Activated B cell treated with CpG ODN at 0.5 μM for 24 hours (primary cell): ENCODE measurements around the gene FAAP20. TPM values are rescaled to one million over a fixed set of nuclear protein-coding genes. Genes with fewer than 3 reads are reported as not detected.
A peak's percentile ranks its signal among the peaks of the same experiment; 100 is the strongest.

Experiments used
- ATAC-seq: fragments of 200-7000 bp; cut with Tn5 transposase; one replicate; pipeline ENCODE4 v1.10.0; 2021; ENCODE audit warnings: low read depth, mild to moderate bottlenecking, moderate library complexity
- CTCF ChIA-PET: fragments of 350-600 bp; sonication (Branson Sonifier 250); formaldehyde crosslinking; loops from one replicate; lab custom pipeline; 2021; ENCODE audit warnings: antibody characterized with exemption; lab: Charles Lee
- POLR2A ChIA-PET: fragments of 350-600 bp; sonication (Branson Sonifier 250); formaldehyde crosslinking; loops from one replicate; lab custom pipeline; 2021; ENCODE audit warnings: antibody characterized with exemption; lab: Charles Lee
- DNase-seq: peaks from one replicate; pipeline ENCODE4 v3.0.0; 2022
- H3K27ac Mint-ChIP-seq: one replicate; pipeline ENCODE4 v1.8.0; 2020; ENCODE audit warnings: mixed read lengths
- H3K27me3 Mint-ChIP-seq: one replicate; pipeline ENCODE4 v1.8.0; 2021; ENCODE audit warnings: mixed read lengths
- H3K36me3 Mint-ChIP-seq: one replicate; pipeline ENCODE4 v1.8.0; 2021; ENCODE audit warnings: low read depth, mixed read lengths
- H3K4me1 Mint-ChIP-seq: one replicate; pipeline ENCODE4 v1.8.0; 2021; ENCODE audit warnings: mixed read lengths
- H3K4me3 Mint-ChIP-seq: one replicate; pipeline ENCODE4 v1.8.0; 2020; ENCODE audit warnings: mild to moderate bottlenecking, mixed read lengths
- H3K9me3 Mint-ChIP-seq: one replicate; pipeline ENCODE4 v1.8.0; 2020; ENCODE audit warnings: mixed read lengths
- CTCF ChIP-seq: fragments of 200-600 bp; IDR thresholded peaks from one replicate; pipeline ENCODE4 v1.8.0; 2022; ENCODE audit warnings: antibody characterized with exemption, mild to moderate bottlenecking
- intact Hi-C: fragments of 100-400 bp; cut with micrococcal nuclease; formaldehyde crosslinking; loops from one replicate; pipeline ENCODE4 v1.15.1; 2024
- total RNA-seq: library from RNA; stranded (reverse); gene quantifications from 2 replicates; pipeline ENCODE4 v1.2.3, GENCODE V29; 2022

The FAAP20 gene
- total RNA-seq, 1 donor from 2014 or later: 73.7 TPM

- POLR2A ChIA-PET: interaction anchor here (1.2 to 3.5 kb wide), 3 partner anchors 185 to 350 kb away, joined by 5 to 39 read pairs (median 27); partner anchors contain the start of genes MORN1 and RER1
- ATAC-seq: no peak
- H3K4me1 Mint-ChIP-seq: peaks cover 33% of the 10 kb centered on the region
- no peaks in the 10 kb centered on the region for H3K9me3 Mint-ChIP-seq
- CTCF ChIA-PET: interaction anchor here (1.0 to 9.5 kb wide), 2 partner anchors 185 to 351 kb away, joined by 3 to 185 read pairs; no protein-coding TSS in a partner anchor
- H3K27ac Mint-ChIP-seq: peak overlapping the region; percentile 24
- no peak for TF ChIP-seq CTCF
- no peak overlapping the region for H3K4me3 Mint-ChIP-seq
- peaks cover 7% of the 10 kb centered on the region for H3K36me3 Mint-ChIP-seq
- H3K27me3 Mint-ChIP-seq: no peaks in the 10 kb centered on the region
- intact Hi-C loops: loop anchor here (10.0 kb wide), 1 partner anchor 448 kb away; no protein-coding TSS in a partner anchor
- no peak for DNase-seq
These were observed 2.5 kb upstream of the FAAP20 start for GRCh38 chr1:2196901-2197638.

- H3K36me3 Mint-ChIP-seq: peaks cover 9% of the 10 kb centered on the region
These were observed 1.2 kb upstream of the FAAP20 start for GRCh38 chr1:2195785-2196184.

GRCh38 chr1:2194898-2195673 is 514 bp upstream of the FAAP20 start:
- POLR2A ChIA-PET: interaction anchor here (0.5 to 3.5 kb wide), 29 partner anchors 10 to 390 kb away, joined by 3 to 89 read pairs (median 6); partner anchors contain the start of genes HES5, MORN1, PANK4 and PEX10

More at GRCh38 chr1:2195785-2196184, 1.2 kb upstream of the FAAP20 start:
- peaks cover 24% of the 10 kb centered on the region for H3K4me1 Mint-ChIP-seq
- H3K4me3 Mint-ChIP-seq: no peak overlapping the region
- no peak overlapping the region for H3K27ac Mint-ChIP-seq
- CTCF ChIA-PET: interaction anchor here (1.0 to 9.5 kb wide), 13 partner anchors 59 to 726 kb away, joined by 3 to 185 read pairs (median 8); partner anchors contain the start of genes MORN1, PANK4 and RER1
- POLR2A ChIA-PET: interaction anchor here (0.7 to 3.5 kb wide), 17 partner anchors 9 to 390 kb away, joined by 3 to 89 read pairs (median 8); partner anchors contain the start of genes MORN1, PEX10 and RER1
- intact Hi-C loops: loop anchor here (1.0 to 10.0 kb wide), 10 partner anchors 9 to 449 kb away; partner anchors contain the start of genes MORN1, PEX10, RER1 and TMEM52
- DNase-seq (no peak), ATAC-seq (no peak)
- TF ChIP-seq CTCF: no peak
- H3K9me3 Mint-ChIP-seq: no peaks in the 10 kb centered on the region
- no peaks in the 10 kb centered on the region for H3K27me3 Mint-ChIP-seq

More at GRCh38 chr1:2194898-2195673, 514 bp upstream of the FAAP20 start:
- H3K36me3 Mint-ChIP-seq: peaks cover 9% of the 10 kb centered on the region
- H3K4me3 Mint-ChIP-seq: peak overlapping the region; percentile 91
- peak; percentile 23 for TF ChIP-seq CTCF
- H3K4me1 Mint-ChIP-seq: peaks cover 25% of the 10 kb centered on the region
- H3K9me3 Mint-ChIP-seq: no peaks in the 10 kb centered on the region
- no peaks in the 10 kb centered on the region for H3K27me3 Mint-ChIP-seq
- DNase-seq: peak; percentile 87
- peak; percentile 77 for ATAC-seq
- intact Hi-C loops: loop anchor here (1.0 to 10.0 kb wide), 10 partner anchors 9 to 450 kb away; partner anchors contain the start of genes MORN1, PEX10, RER1 and TMEM52
- CTCF ChIA-PET: interaction anchor here (0.6 to 9.5 kb wide), 33 partner anchors 8 to 727 kb away, joined by 3 to 185 read pairs (median 4); partner anchors contain the start of genes MORN1, PANK4, RER1 and SKI
- H3K27ac Mint-ChIP-seq: peak overlapping the region; percentile 96
